H1 (cell line): Measurements from ENCODE around the gene SMYD1.

ENCODE experiments used
- EP300 ChIP-seq, 2 experiments: IDR thresholded peaks; 1 replicate in 1 of 2; 2 replicates in 1 of 2; pipeline ENCODE4 v1.6.1; 2011 to 2012; ENCODE audit warnings: low read depth in 2 of 2, low read length in 2 of 2, mild to moderate bottlenecking in 2 of 2, borderline replicate concordance in 1 of 2, inconsistent platforms in 1 of 2, moderate library complexity in 1 of 2
- SP1 ChIP-seq: IDR thresholded peaks from 2 replicates; pipeline ENCODE4 v1.6.1; 2011; ENCODE audit warnings: low read depth, low read length
- TF ChIP-seq, protein P1 (sequence below), 3 experiments: IDR thresholded peaks; 1 replicate in 2 of 3; 2 replicates in 1 of 3; pipeline versions ENCODE4 v1.5.1 to v1.6.1; 2011; ENCODE audit warnings: low read length in 3 of 3, mild to moderate bottlenecking in 3 of 3, inconsistent platforms in 2 of 3, low read depth in 1 of 3, moderate library complexity in 1 of 3; ENCODE audit not compliant: insufficient read depth in 1 of 3; ENCODE audit errors: control extremely low read depth in 1 of 3

DNA sequence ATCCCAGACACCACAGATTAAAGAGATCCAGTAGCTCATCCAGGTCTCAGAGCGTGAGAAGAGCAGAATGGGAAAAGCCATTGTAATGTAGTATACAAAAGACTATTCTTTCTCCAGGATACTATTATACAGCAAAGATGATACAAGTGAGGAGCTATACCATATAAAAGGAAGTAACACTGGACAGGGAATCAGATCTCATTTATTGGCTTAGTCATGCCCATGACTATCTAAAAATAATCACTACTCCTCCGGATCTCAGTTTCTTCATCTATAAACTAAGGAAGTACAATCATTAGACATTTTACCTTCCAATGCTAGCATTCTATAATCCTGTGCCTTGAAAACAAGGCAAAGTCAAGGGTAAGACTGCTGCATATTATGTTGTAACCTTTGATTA, 31.4 kb upstream of the SMYD1 start:
- TF ChIP-seq, protein P1, sequence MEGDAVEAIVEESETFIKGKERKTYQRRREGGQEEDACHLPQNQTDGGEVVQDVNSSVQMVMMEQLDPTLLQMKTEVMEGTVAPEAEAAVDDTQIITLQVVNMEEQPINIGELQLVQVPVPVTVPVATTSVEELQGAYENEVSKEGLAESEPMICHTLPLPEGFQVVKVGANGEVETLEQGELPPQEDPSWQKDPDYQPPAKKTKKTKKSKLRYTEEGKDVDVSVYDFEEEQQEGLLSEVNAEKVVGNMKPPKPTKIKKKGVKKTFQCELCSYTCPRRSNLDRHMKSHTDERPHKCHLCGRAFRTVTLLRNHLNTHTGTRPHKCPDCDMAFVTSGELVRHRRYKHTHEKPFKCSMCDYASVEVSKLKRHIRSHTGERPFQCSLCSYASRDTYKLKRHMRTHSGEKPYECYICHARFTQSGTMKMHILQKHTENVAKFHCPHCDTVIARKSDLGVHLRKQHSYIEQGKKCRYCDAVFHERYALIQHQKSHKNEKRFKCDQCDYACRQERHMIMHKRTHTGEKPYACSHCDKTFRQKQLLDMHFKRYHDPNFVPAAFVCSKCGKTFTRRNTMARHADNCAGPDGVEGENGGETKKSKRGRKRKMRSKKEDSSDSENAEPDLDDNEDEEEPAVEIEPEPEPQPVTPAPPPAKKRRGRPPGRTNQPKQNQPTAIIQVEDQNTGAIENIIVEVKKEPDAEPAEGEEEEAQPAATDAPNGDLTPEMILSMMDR (IDR thresholded peaks at IDR 0.05; ENCODE audit: control extremely low read depth in 1 of 3, insufficient read depth in 1 of 3, low read depth in 1 of 3, low read length in 3 of 3) = no peak
- TF ChIP-seq SP1 (no peak), EP300 (IDR thresholded peaks at IDR 0.05; ENCODE audit: borderline replicate concordance in 1 of 2, low read depth in 2 of 2, low read length in 2 of 2) (no peak)
